ENCODE results near the gene SLC7A8. TPM values are rescaled to one million over a fixed set of nuclear protein-coding genes. Genes with fewer than 3 reads are reported as not detected.

SLC7A8 gene
- total and polyA plus RNA-seq, 4 experiments from 2014 or later: 0.56 to 4.1 (median 1.5) TPM

GRCh38 chr14:23131482-23131881 lies 52.0 kb downstream of the SLC7A8 start:
- ChIA-PET CTCF (ENCODE audit: partially characterized antibody) (interaction anchor here (1.2 kb wide), 1 partner anchor 11 kb away, joined by 3 read pairs; no protein-coding TSS in a partner anchor), POLR2A (ENCODE audit: partially characterized antibody) (no interaction called here)
- H3K36me3 Mint-ChIP-seq: no peaks in the 10 kb centered on the region
- H3K27me3 Mint-ChIP-seq: peaks cover 1 to 6% of the 10 kb centered on the region in 2 donors
- no peak overlapping the region for H3K27ac ChIP-seq (ENCODE audit: low read depth, low read length)
- H3K4me1 ChIP-seq (ENCODE audit: insufficient read depth, low read length): no peaks in the 10 kb centered on the region
- H3K9me3 Mint-ChIP-seq: no peaks in the 10 kb centered on the region
- H3K4me3 Mint-ChIP-seq: no peak overlapping the region
- peaks cover 3 to 7% (median 5%) of the 10 kb centered on the region in 4 donors for H3K4me1 Mint-ChIP-seq
- H3K36me3 ChIP-seq (ENCODE audit: insufficient read depth, low read length): no peaks in the 10 kb centered on the region
- no peak for DNase-seq
- H3K27ac Mint-ChIP-seq: no peak overlapping the region
- H3K9me3 ChIP-seq (ENCODE audit: control insufficient read depth in 1 of 2, low read length in 2 of 2): no peaks in the 10 kb centered on the region
- no peaks in the 10 kb centered on the region for H3K27me3 ChIP-seq (ENCODE audit: insufficient read depth, low read length)
- intact Hi-C loops (cut with micrococcal nuclease): no loop called here
- no peak overlapping the region for H3K4me3 ChIP-seq (ENCODE audit: low read length in 2 of 2)

GRCh38 chr14:23130871-23131270 lies 52.6 kb downstream of the SLC7A8 start:
- H3K27me3 Mint-ChIP-seq: peaks cover 1 to 8% of the 10 kb centered on the region in 2 donors
- Histone ChIP-seq H3K4me1 (ENCODE audit: insufficient read depth, low read length) (no peaks in the 10 kb centered on the region), H3K36me3 (ENCODE audit: insufficient read depth, low read length) (no peaks in the 10 kb centered on the region), H3K27ac (ENCODE audit: low read depth, low read length) (no peak overlapping the region), H3K4me3 (ENCODE audit: low read length in 2 of 2) (no peak overlapping the region), H3K9me3 (ENCODE audit: control insufficient read depth in 1 of 2, low read length in 2 of 2) (no peaks in the 10 kb centered on the region), H3K27me3 (ENCODE audit: insufficient read depth, low read length) (no peaks in the 10 kb centered on the region)
- ChIA-PET CTCF (ENCODE audit: partially characterized antibody) (interaction anchor here (2.6 kb wide), 1 partner anchor 10 kb away, joined by 18 read pairs; no protein-coding TSS in a partner anchor), POLR2A (ENCODE audit: partially characterized antibody) (no interaction called here)
- peaks cover 3 to 7% (median 5%) of the 10 kb centered on the region in 4 donors for H3K4me1 Mint-ChIP-seq
- H3K4me3 Mint-ChIP-seq: no peak overlapping the region
- H3K36me3 Mint-ChIP-seq: no peaks in the 10 kb centered on the region
- no peak overlapping the region for H3K27ac Mint-ChIP-seq
- intact Hi-C loops (cut with micrococcal nuclease): no loop called here
- H3K9me3 Mint-ChIP-seq: no peaks in the 10 kb centered on the region
- no peak for DNase-seq

GRCh38 chr14:23129759-23130316 lies 53.6 kb downstream of the SLC7A8 start:
- POLR2A ChIA-PET (ENCODE audit: partially characterized antibody): interaction anchor here (0.6 kb wide), 1 partner anchor 139 kb away, joined by 3 read pairs; no protein-coding TSS in a partner anchor

GRCh38 chr14:23128969-23129758 lies 54.3 kb downstream of the SLC7A8 start:
- CTCF ChIA-PET (ENCODE audit: partially characterized antibody): interaction anchor here (0.9 to 2.6 kb wide), 5 partner anchors 8 to 251 kb away, joined by 3 to 18 read pairs (median 3); partner anchors contain the start of gene CEBPE
- H3K27me3 ChIP-seq (ENCODE audit: insufficient read depth, low read length): no peaks in the 10 kb centered on the region

More at GRCh38 chr14:23129759-23130316, 53.6 kb downstream of the SLC7A8 start:
- no peak overlapping the region for H3K4me3 Mint-ChIP-seq
- H3K36me3 Mint-ChIP-seq: no peaks in the 10 kb centered on the region
- no peak for DNase-seq
- H3K27me3 Mint-ChIP-seq: peaks cover 1 to 8% of the 10 kb centered on the region in 2 donors
- H3K4me3 ChIP-seq (ENCODE audit: low read length in 2 of 2): no peak overlapping the region
- H3K27ac ChIP-seq (ENCODE audit: low read depth, low read length): no peak overlapping the region
- CTCF ChIA-PET (ENCODE audit: partially characterized antibody): interaction anchor here (0.9 to 2.6 kb wide), 4 partner anchors 9 to 250 kb away, joined by 3 to 18 read pairs (median 4); partner anchors contain the start of gene CEBPE
- intact Hi-C loops (cut with micrococcal nuclease): no loop called here
- H3K27ac Mint-ChIP-seq: peak overlapping the region in 1 of 7 donors; percentile 25
- H3K4me1 Mint-ChIP-seq: peaks cover 3 to 7% (median 5%) of the 10 kb centered on the region in 4 donors
- no peaks in the 10 kb centered on the region for H3K9me3 ChIP-seq (ENCODE audit: control insufficient read depth in 1 of 2, low read length in 2 of 2)
- H3K27me3 ChIP-seq (ENCODE audit: insufficient read depth, low read length): no peaks in the 10 kb centered on the region
- no peaks in the 10 kb centered on the region for H3K9me3 Mint-ChIP-seq
- no peaks in the 10 kb centered on the region for H3K36me3 ChIP-seq (ENCODE audit: insufficient read depth, low read length)
- no peaks in the 10 kb centered on the region for H3K4me1 ChIP-seq (ENCODE audit: insufficient read depth, low read length)

GRCh38 chr14:23127861-23128260 lies 55.6 kb downstream of the SLC7A8 start:
- intact Hi-C loops (cut with micrococcal nuclease): no loop called here
- DNase-seq: no peak
- Histone ChIP-seq H3K27me3 (ENCODE audit: insufficient read depth, low read length) (no peaks in the 10 kb centered on the region), H3K27ac (ENCODE audit: low read depth, low read length) (no peak overlapping the region), H3K4me3 (ENCODE audit: low read length in 2 of 2) (no peak overlapping the region), H3K4me1 (ENCODE audit: insufficient read depth, low read length) (no peaks in the 10 kb centered on the region), H3K9me3 (ENCODE audit: control insufficient read depth in 1 of 2, low read length in 2 of 2) (no peaks in the 10 kb centered on the region), H3K36me3 (ENCODE audit: insufficient read depth, low read length) (no peaks in the 10 kb centered on the region)
- H3K4me3 Mint-ChIP-seq: no peak overlapping the region
- ChIA-PET CTCF (ENCODE audit: partially characterized antibody) (no interaction called here), POLR2A (ENCODE audit: partially characterized antibody) (no interaction called here)
- peaks cover 1 to 8% of the 10 kb centered on the region in 2 donors for H3K27me3 Mint-ChIP-seq
- no peaks in the 10 kb centered on the region for H3K36me3 Mint-ChIP-seq
- H3K27ac Mint-ChIP-seq: peak overlapping the region in 1 of 7 donors; percentile 36
- no peaks in the 10 kb centered on the region for H3K9me3 Mint-ChIP-seq
- peaks cover 3 to 7% (median 5%) of the 10 kb centered on the region in 4 donors for H3K4me1 Mint-ChIP-seq

More at GRCh38 chr14:23128969-23129758, 54.3 kb downstream of the SLC7A8 start:
- no peak for DNase-seq
- Histone ChIP-seq H3K4me1 (ENCODE audit: insufficient read depth, low read length) (no peaks in the 10 kb centered on the region), H3K9me3 (ENCODE audit: control insufficient read depth in 1 of 2, low read length in 2 of 2) (no peaks in the 10 kb centered on the region), H3K27ac (ENCODE audit: low read depth, low read length) (no peak overlapping the region), H3K4me3 (ENCODE audit: low read length in 2 of 2) (no peak overlapping the region), H3K36me3 (ENCODE audit: insufficient read depth, low read length) (no peaks in the 10 kb centered on the region)
- H3K4me3 Mint-ChIP-seq: no peak overlapping the region
- peak overlapping the region in 1 of 7 donors; percentile 31 for H3K27ac Mint-ChIP-seq
- peaks cover 1 to 8% of the 10 kb centered on the region in 2 donors for H3K27me3 Mint-ChIP-seq
- POLR2A ChIA-PET (ENCODE audit: partially characterized antibody): no interaction called here
- intact Hi-C loops (cut with micrococcal nuclease): no loop called here
- H3K4me1 Mint-ChIP-seq: peaks cover 3 to 7% (median 5%) of the 10 kb centered on the region in 4 donors
- no peaks in the 10 kb centered on the region for H3K36me3 Mint-ChIP-seq
- no peaks in the 10 kb centered on the region for H3K9me3 Mint-ChIP-seq

GRCh38 chr14:23126548-23127278 lies 56.7 kb downstream of the SLC7A8 start:
- peak overlapping the region in 1 of 7 donors; percentile 17 for H3K27ac Mint-ChIP-seq
- Histone ChIP-seq H3K9me3 (ENCODE audit: control insufficient read depth in 1 of 2, low read length in 2 of 2) (no peaks in the 10 kb centered on the region), H3K36me3 (ENCODE audit: insufficient read depth, low read length) (no peaks in the 10 kb centered on the region), H3K27ac (ENCODE audit: low read depth, low read length) (no peak overlapping the region), H3K4me3 (ENCODE audit: low read length in 2 of 2) (no peak overlapping the region), H3K4me1 (ENCODE audit: insufficient read depth, low read length) (peaks cover 2% of the 10 kb centered on the region), H3K27me3 (ENCODE audit: insufficient read depth, low read length) (no peaks in the 10 kb centered on the region)
- H3K36me3 Mint-ChIP-seq: no peaks in the 10 kb centered on the region
- H3K4me1 Mint-ChIP-seq: peaks cover 3 to 13% (median 7%) of the 10 kb centered on the region in 4 donors
- DNase-seq: no peak
- peaks cover 0 to 8% of the 10 kb centered on the region in 2 donors for H3K27me3 Mint-ChIP-seq
- H3K9me3 Mint-ChIP-seq: no peaks in the 10 kb centered on the region
- POLR2A ChIA-PET (ENCODE audit: partially characterized antibody): no interaction called here
- CTCF ChIA-PET (ENCODE audit: partially characterized antibody): interaction anchor here (1.0 kb wide), 1 partner anchor 58 kb away, joined by 3 read pairs; no protein-coding TSS in a partner anchor
- no peak overlapping the region for H3K4me3 Mint-ChIP-seq
- intact Hi-C loops (cut with micrococcal nuclease): no loop called here

Data from CD4-positive, alpha-beta memory T cell (primary cell).